ENCODE measurements around the gene PROC.

Gene PROC

DNA sequence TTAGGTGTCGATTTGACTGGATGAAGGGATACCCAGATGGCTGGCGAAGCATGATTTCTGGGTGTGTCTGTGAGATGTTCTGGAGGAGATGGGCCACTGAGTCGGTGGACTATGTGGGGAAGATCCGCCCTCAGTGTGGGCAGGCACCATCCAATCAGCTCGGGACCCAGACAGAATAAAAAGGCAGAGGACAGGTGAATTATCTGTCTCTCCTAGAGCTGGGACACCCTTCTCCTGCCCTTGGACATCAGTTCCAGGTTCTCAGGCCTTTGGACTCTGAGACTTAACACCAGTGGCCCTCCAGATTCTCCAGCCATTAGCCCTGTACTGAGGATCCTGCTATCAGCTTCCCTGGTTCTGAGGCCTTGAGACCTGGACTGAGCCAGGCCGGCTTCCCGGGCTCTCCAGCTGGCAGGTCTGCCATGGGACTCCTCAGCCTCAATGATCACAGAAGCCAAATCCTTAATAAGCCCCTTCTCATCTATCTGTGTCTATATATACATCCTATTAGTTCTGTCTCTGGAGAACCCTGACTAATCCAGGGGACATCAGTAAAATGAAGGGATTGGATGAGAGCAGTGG, 11.7 kb downstream of the PROC start:
- Histone ChIP-seq H3K14ac (ENCODE audit: low read length in 2 of 2) (no peak overlapping the region), H3K4me1 (ENCODE audit: control insufficient read depth, insufficient read depth, low read depth, low read length) (peaks cover 2% of the 10 kb centered on the region), H4K91ac (ENCODE audit: low read length) (no peak overlapping the region), H2BK15ac (ENCODE audit: low read depth, poor library complexity, severe bottlenecking) (no peak overlapping the region), H3K27ac (ENCODE audit: low read length, poor library complexity, severe bottlenecking) (no peak overlapping the region), H2BK5ac (ENCODE audit: low read depth, low read length, poor library complexity, severe bottlenecking) (no peak overlapping the region), H3K36me3 (ENCODE audit: control insufficient read depth in 1 of 2, insufficient read depth in 2 of 2, low read depth in 1 of 2, low read length in 2 of 2) (peaks cover 0 to 4% of the 10 kb centered on the region in 2 experiments), H3K4me2 (ENCODE audit: low read length, poor library complexity, severe bottlenecking) (no peak overlapping the region), H4K8ac (ENCODE audit: low read length) (no peak overlapping the region), H3K4me3 (ENCODE audit: insufficient read depth in 1 of 2, low read depth in 1 of 2, low read length in 2 of 2) (no peak overlapping the region), H2BK12ac (ENCODE audit: low read length in 2 of 2) (no peak overlapping the region), H2AFZ (ENCODE audit: low read depth, low read length) (no peak overlapping the region), H3K9me3 (ENCODE audit: control insufficient read depth, low read length) (no peaks in the 10 kb centered on the region), H3K27me3 (ENCODE audit: control insufficient read depth in 1 of 2, insufficient read depth in 1 of 2, low read length in 2 of 2) (peaks cover 0 to 13% of the 10 kb centered on the region in 2 experiments), H3K18ac (ENCODE audit: low read depth in 1 of 2, low read length in 2 of 2) (no peak overlapping the region), H3K23ac (ENCODE audit: low read length in 2 of 2) (no peak overlapping the region), H3K4ac (ENCODE audit: low read depth in 1 of 2, low read length in 2 of 2) (no peak overlapping the region), H3K79me1 (replicated peaks; ENCODE audit: low read length, poor library complexity, severe bottlenecking) (no peaks in the 10 kb centered on the region), H2AK5ac (ENCODE audit: low read length, severe bottlenecking) (no peak overlapping the region), H3K9ac (ENCODE audit: low read length) (no peak overlapping the region), H2BK120ac (ENCODE audit: low read depth, low read length) (no peak overlapping the region)
- 95% methylated on average over 7 of the region's 7 CpGs for WGBS
- DNase-seq = no peak

GRCh38 chr2:127431408-127432023, 13.3 kb downstream of the PROC start:
- no peak overlapping the region for H3K9ac ChIP-seq (ENCODE audit: low read length)
- no peak overlapping the region for H3K4me2 ChIP-seq (ENCODE audit: low read length, poor library complexity, severe bottlenecking)
- H3K4me3 ChIP-seq (ENCODE audit: insufficient read depth in 1 of 2, low read depth in 1 of 2, low read length in 2 of 2) = no peak overlapping the region
- no peak overlapping the region for H2AK5ac ChIP-seq (ENCODE audit: low read length, severe bottlenecking)
- no peaks in the 10 kb centered on the region for H3K9me3 ChIP-seq (ENCODE audit: control insufficient read depth, low read length)
- peaks cover 0 to 5% of the 10 kb centered on the region in 2 experiments for H3K27me3 ChIP-seq (ENCODE audit: control insufficient read depth in 1 of 2, insufficient read depth in 1 of 2, low read length in 2 of 2)
- peaks cover 2% of the 10 kb centered on the region for H3K4me1 ChIP-seq (ENCODE audit: control insufficient read depth, insufficient read depth, low read depth, low read length)
- no peak overlapping the region for H3K23ac ChIP-seq (ENCODE audit: low read length in 2 of 2)
- no peak overlapping the region for H2AFZ ChIP-seq (ENCODE audit: low read depth, low read length)
- 85% methylated on average over 14 of the region's 14 CpGs for WGBS
- H3K4ac ChIP-seq (ENCODE audit: low read depth in 1 of 2, low read length in 2 of 2) = no peak overlapping the region
- peak overlapping the region; percentile 12 for H2BK15ac ChIP-seq (ENCODE audit: low read depth, poor library complexity, severe bottlenecking)
- no peak overlapping the region for H2BK5ac ChIP-seq (ENCODE audit: low read depth, low read length, poor library complexity, severe bottlenecking)
- no peak overlapping the region for H4K91ac ChIP-seq (ENCODE audit: low read length)
- peaks cover 0 to 4% of the 10 kb centered on the region in 2 experiments for H3K36me3 ChIP-seq (ENCODE audit: control insufficient read depth in 1 of 2, insufficient read depth in 2 of 2, low read depth in 1 of 2, low read length in 2 of 2)
- H3K18ac ChIP-seq (ENCODE audit: low read depth in 1 of 2, low read length in 2 of 2) = no peak overlapping the region
- no peak overlapping the region for H2BK12ac ChIP-seq (ENCODE audit: low read length in 2 of 2)
- no peak for DNase-seq
- H3K79me1 ChIP-seq (replicated peaks; ENCODE audit: low read length, poor library complexity, severe bottlenecking) = no peaks in the 10 kb centered on the region
- H4K8ac ChIP-seq (ENCODE audit: low read length) = no peak overlapping the region
- H3K14ac ChIP-seq (ENCODE audit: low read length in 2 of 2) = no peak overlapping the region
- no peak overlapping the region for H2BK120ac ChIP-seq (ENCODE audit: low read depth, low read length)
- H3K27ac ChIP-seq (ENCODE audit: low read length, poor library complexity, severe bottlenecking) = no peak overlapping the region

GRCh38 chr2:127434515-127434914, 16.3 kb downstream of the PROC start:
- Histone ChIP-seq H3K4me2 (ENCODE audit: low read length, poor library complexity, severe bottlenecking) (no peak overlapping the region), H3K4me3 (ENCODE audit: insufficient read depth in 1 of 2, low read depth in 1 of 2, low read length in 2 of 2) (no peak overlapping the region), H3K4ac (ENCODE audit: low read depth in 1 of 2, low read length in 2 of 2) (no peak overlapping the region), H2BK5ac (ENCODE audit: low read depth, low read length, poor library complexity, severe bottlenecking) (no peak overlapping the region), H3K18ac (ENCODE audit: low read depth in 1 of 2, low read length in 2 of 2) (no peak overlapping the region), H3K79me1 (replicated peaks; ENCODE audit: low read length, poor library complexity, severe bottlenecking) (no peaks in the 10 kb centered on the region), H2AFZ (ENCODE audit: low read depth, low read length) (no peak overlapping the region), H3K27ac (ENCODE audit: low read length, poor library complexity, severe bottlenecking) (no peak overlapping the region), H4K8ac (ENCODE audit: low read length) (no peak overlapping the region), H3K9ac (ENCODE audit: low read length) (no peak overlapping the region), H4K91ac (ENCODE audit: low read length) (no peak overlapping the region), H3K9me3 (ENCODE audit: control insufficient read depth, low read length) (no peaks in the 10 kb centered on the region), H2AK5ac (ENCODE audit: low read length, severe bottlenecking) (no peak overlapping the region), H2BK12ac (ENCODE audit: low read length in 2 of 2) (no peak overlapping the region), H3K27me3 (ENCODE audit: control insufficient read depth in 1 of 2, insufficient read depth in 1 of 2, low read length in 2 of 2) (no peaks in the 10 kb centered on the region), H3K36me3 (ENCODE audit: control insufficient read depth in 1 of 2, insufficient read depth in 2 of 2, low read depth in 1 of 2, low read length in 2 of 2) (peaks cover 0 to 3% of the 10 kb centered on the region in 2 experiments), H3K23ac (ENCODE audit: low read length in 2 of 2) (no peak overlapping the region), H2BK120ac (ENCODE audit: low read depth, low read length) (no peak overlapping the region), H3K4me1 (ENCODE audit: control insufficient read depth, insufficient read depth, low read depth, low read length) (peaks cover 3% of the 10 kb centered on the region), H2BK15ac (ENCODE audit: low read depth, poor library complexity, severe bottlenecking) (no peak overlapping the region), H3K14ac (ENCODE audit: low read length in 2 of 2) (no peak overlapping the region)
- 99% methylated on average over 6 of the region's 6 CpGs for WGBS
- no peak for DNase-seq

- no peak overlapping the region for H3K4me3 ChIP-seq (ENCODE audit: insufficient read depth in 1 of 2, low read depth in 1 of 2, low read length in 2 of 2)
- H3K18ac ChIP-seq (ENCODE audit: low read depth in 1 of 2, low read length in 2 of 2) = no peak overlapping the region
- H3K23ac ChIP-seq (ENCODE audit: low read length in 2 of 2) = no peak overlapping the region
- no peak overlapping the region for H4K8ac ChIP-seq (ENCODE audit: low read length)
- H3K36me3 ChIP-seq (ENCODE audit: control insufficient read depth in 1 of 2, insufficient read depth in 2 of 2, low read depth in 1 of 2, low read length in 2 of 2) = peaks cover 0 to 4% of the 10 kb centered on the region in 2 experiments
- no peak overlapping the region for H2BK5ac ChIP-seq (ENCODE audit: low read depth, low read length, poor library complexity, severe bottlenecking)
- no peak overlapping the region for H2BK12ac ChIP-seq (ENCODE audit: low read length in 2 of 2)
- no peak overlapping the region for H2AFZ ChIP-seq (ENCODE audit: low read depth, low read length)
- no peak overlapping the region for H2BK15ac ChIP-seq (ENCODE audit: low read depth, poor library complexity, severe bottlenecking)
- 93% methylated on average over 9 of the region's 9 CpGs for WGBS
- H3K27me3 ChIP-seq (ENCODE audit: control insufficient read depth in 1 of 2, insufficient read depth in 1 of 2, low read length in 2 of 2) = no peaks in the 10 kb centered on the region
- H3K79me1 ChIP-seq (replicated peaks; ENCODE audit: low read length, poor library complexity, severe bottlenecking) = no peaks in the 10 kb centered on the region
- no peak overlapping the region for H2BK120ac ChIP-seq (ENCODE audit: low read depth, low read length)
- DNase-seq = no peak
- H3K27ac ChIP-seq (ENCODE audit: low read length, poor library complexity, severe bottlenecking) = no peak overlapping the region
- no peak overlapping the region for H3K4me2 ChIP-seq (ENCODE audit: low read length, poor library complexity, severe bottlenecking)
- H3K14ac ChIP-seq (ENCODE audit: low read length in 2 of 2) = no peak overlapping the region
- no peak overlapping the region for H3K4ac ChIP-seq (ENCODE audit: low read depth in 1 of 2, low read length in 2 of 2)
- peaks cover 1% of the 10 kb centered on the region for H3K4me1 ChIP-seq (ENCODE audit: control insufficient read depth, insufficient read depth, low read depth, low read length)
- peaks cover 11% of the 10 kb centered on the region for H3K9me3 ChIP-seq (ENCODE audit: control insufficient read depth, low read length)
- H2AK5ac ChIP-seq (ENCODE audit: low read length, severe bottlenecking) = no peak overlapping the region
- H4K91ac ChIP-seq (ENCODE audit: low read length) = no peak overlapping the region
- H3K9ac ChIP-seq (ENCODE audit: low read length) = no peak overlapping the region
These were observed 18.8 kb downstream of the PROC start for GRCh38 chr2:127437056-127437455.
